Measurements from ENCODE around the gene FADS2. TPM values are rescaled to one million over a fixed set of nuclear protein-coding genes. Genes with fewer than 3 reads are reported as not detected.

FADS2 gene
- total RNA-seq = 433 and 519 TPM in 2 replicates

GRCh38 chr11:61827571-61828378 lies at the start of gene FADS2:
TSS of gene FADS2 (plus strand) at chr11:61828300. CDS start at chr11:61828391, 91 bp downstream.

GRCh38 chr11:61792310-61793082 lies 35.6 kb upstream of the FADS2 start, which contains the start of the genes FEN1 and TMEM258:
TSS of gene FEN1 (plus strand) at chr11:61792911. CDS start at chr11:61795362, 2,451 bp downstream.
TSS of gene TMEM258 (minus strand) at chr11:61792599. CDS start at chr11:61792558, 41 bp downstream.

GRCh38 chr11:61816736-61817455 lies 11.2 kb upstream of the FADS2 start, which contains the start of gene FADS1:
TSS of gene FADS1 (minus strand) at chr11:61817003. CDS start at chr11:61816929, 74 bp downstream.

GRCh38 chr11:61891331-61892084 lies 63.4 kb downstream of the FADS2 start, which contains the start of gene FADS3:
TSS of gene FADS3 (minus strand) at chr11:61891545. CDS start at chr11:61891381, 164 bp downstream.

Small RNA genes within 50 kb of the gene (small RNA-seq; reads per million reads assigned to genes)
- not detected for gene MIR6746

Other genes starting within 250 kb of the FADS2 start
- gene SYT7, start 247.2 kb upstream of the FADS2 start, total RNA-seq = 7.4 and 11.0 TPM in 2 replicates
- gene DAGLA, start 147.9 kb upstream of the FADS2 start, total RNA-seq = 2.2 and 3.1 TPM in 2 replicates
- gene MYRF, start 75.7 kb upstream of the FADS2 start, total RNA-seq = under 0.01 and 0.20 TPM in 2 replicates
- gene TMEM258, start 35.7 kb upstream of the FADS2 start, total RNA-seq = 63.5 and 68.0 TPM in 2 replicates
- gene FEN1, start 35.4 kb upstream of the FADS2 start, total RNA-seq = 20.6 and 42.4 TPM in 2 replicates
- gene FADS1, start 11.3 kb upstream of the FADS2 start, total RNA-seq = 182 and 244 TPM in 2 replicates
- 68.6 and 77.2 TPM in 2 replicates for gene FADS3, start 63.2 kb downstream of the FADS2 start, total RNA-seq
- gene RAB3IL1, start 89.3 kb downstream of the FADS2 start, total RNA-seq = 13.5 and 16.5 TPM in 2 replicates
- 4.1 and 4.8 TPM in 2 replicates for gene BEST1, start 122.1 kb downstream of the FADS2 start, total RNA-seq
- gene FTH1, start 139.3 kb downstream of the FADS2 start, total RNA-seq = 467 and 961 TPM in 2 replicates

All from subcutaneous preadipocyte (primary cell).